GM10847 (cell line): Measurements from ENCODE around the gene PAGE5.

Source experiments
- POLR2A ChIP-seq: IDR thresholded peaks from 2 replicates; pipeline ENCODE4 v1.6.1; 2011; ENCODE audit not compliant: insufficient read length; ENCODE audit errors: extremely low read depth

PAGE5 gene

GRCh38 chrX:55220119-55220794, at the start of gene PAGE5:
PAGE5 (plus strand) TSS chrX:55220346; CDS start chrX:55221383, 1,037 bp downstream.
- TF ChIP-seq POLR2A = no peak

GRCh38 chrX:55187281-55187680, 32.9 kb upstream of the PAGE5 start:
- TF ChIP-seq POLR2A = no peak

- TF ChIP-seq POLR2A = no peak
Measured at GRCh38 chrX:55196688-55197087, 23.5 kb upstream of the PAGE5 start.

DNA sequence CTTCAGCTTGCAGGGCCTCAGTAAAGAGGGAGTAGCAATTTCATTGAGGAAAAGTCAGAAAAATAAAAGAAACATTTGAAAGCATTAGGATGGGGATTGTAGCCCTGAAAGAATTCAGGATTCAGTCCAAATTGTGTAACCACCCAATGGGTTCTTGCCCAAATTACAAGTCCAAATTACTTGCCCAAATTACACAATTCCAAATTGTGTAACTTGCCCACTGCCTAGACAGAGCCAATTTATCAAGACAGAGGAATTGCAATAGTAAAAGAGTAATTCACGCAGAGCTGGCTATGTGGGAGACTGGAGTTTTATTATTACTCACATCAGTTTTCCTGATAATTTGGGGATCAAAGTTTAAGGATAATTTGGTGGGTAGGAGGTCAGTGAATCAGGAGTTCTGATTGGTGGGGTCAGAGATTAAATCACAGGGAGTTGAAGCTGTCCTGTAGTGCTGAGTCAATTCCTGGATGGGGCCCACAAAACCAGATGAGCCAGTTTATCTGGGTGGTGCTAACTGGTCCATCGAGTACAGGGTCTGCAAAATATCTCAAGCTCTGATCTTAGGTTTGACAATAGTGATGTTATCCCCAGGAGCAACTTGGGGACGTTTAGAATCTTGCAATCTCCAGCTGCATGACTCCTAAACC, 18.1 kb upstream of the PAGE5 start:
- TF ChIP-seq POLR2A = no peak

GRCh38 chrX:55206162-55206941, 13.8 kb upstream of the PAGE5 start:
- no peak for TF ChIP-seq POLR2A

DNA sequence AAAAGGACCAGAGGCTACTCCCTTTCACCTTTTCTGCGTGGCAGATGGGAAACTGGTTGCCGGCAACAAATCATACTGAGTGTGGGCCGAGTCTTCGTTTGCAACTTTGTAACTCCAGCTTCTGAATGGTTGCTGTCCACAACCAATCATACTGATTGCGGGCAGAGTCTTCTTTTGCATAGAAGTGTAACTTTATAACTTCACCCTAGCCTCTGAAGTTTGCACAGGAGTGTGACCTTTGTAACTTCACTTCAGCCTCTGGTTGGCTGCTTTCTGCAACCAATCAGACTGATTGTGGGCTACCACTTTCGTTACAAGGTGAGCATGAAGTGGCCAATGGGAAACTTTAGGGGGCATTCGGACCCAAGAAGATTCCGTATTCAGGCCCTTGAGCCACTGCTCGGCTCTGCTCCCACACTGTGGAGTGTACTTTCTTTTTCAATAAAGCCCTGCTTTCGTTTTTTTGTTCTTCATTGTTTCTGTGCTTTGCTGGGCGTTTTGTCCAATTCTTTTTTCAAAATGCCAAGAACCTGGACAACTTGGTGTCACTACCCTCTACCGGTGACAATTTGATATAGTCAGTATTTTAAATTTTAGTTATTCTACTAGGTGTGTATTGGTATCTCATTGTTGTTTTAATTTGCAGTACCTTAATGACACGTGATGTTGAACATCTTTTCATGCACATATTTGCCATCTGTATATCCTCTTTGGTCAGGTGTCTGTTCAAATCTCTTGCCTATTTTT, 9.0 kb upstream of the PAGE5 start:
- TF ChIP-seq POLR2A = no peak

- TF ChIP-seq POLR2A = no peak
Measured at GRCh38 chrX:55213381-55213780, 6.8 kb upstream of the PAGE5 start.

DNA sequence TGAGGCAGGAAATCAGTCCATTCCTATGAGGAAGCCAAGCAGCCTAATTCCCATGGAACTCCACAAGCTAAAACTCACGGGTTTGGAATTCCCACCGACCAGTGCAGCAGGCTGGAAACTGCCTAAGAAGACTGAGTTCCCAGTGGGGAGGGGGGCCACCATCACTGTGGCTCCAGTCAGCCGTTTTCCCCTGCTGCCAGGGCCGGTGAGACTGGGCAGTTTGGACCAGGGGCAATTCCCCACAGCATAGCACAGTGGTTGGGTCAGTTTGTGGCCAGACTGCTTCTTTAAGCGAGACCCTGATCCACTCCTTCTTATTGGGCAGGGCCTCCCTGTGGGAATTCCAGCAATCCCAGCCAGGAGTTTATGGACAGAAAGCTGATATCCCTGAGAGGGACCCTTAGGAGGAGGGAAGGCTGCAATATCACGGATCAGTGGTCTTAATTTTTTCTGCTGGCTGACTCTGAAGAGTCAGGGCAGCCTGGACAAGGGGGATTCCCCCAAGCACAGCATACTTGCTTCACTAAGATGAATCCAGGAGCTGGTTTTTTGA, 20.7 kb downstream of the PAGE5 start:
- TF ChIP-seq POLR2A = no peak

DNA sequence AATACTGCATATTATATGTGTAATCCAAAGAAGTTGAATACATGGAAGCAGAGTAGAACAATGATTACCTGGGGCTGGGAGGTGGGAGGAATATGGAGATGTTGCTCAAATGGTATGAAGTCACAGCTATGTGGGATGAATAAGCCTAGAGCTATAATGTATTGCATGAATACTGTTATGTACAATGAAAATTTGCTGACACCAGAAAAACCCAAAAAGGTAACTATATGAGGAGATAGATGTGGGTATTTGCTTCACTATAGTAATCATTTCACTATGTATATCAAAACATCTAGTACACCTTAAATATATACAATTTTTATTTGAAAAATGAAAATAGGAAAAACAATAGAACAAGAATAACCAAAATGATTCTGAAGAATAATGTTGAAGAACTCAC, 33.4 kb downstream of the PAGE5 start:
- TF ChIP-seq POLR2A = no peak

DNA sequence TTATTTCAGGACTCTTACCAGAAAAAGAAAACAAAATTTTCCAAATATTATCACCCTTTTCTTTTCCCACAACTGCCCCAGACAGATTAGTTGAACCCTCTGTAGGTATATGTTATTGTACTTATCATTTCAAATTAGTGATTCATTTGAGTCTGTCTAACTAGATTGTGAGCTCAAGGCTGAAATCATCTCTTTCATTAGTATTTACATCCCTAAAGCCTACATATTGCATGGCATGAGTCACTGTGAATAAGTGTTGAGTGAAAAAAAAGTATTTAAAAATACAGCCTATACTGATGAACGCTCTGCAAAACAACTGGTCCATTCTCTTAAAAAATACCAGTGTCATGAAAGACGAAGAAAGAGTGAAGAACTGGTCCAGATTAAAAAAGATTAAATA, 40.7 kb downstream of the PAGE5 start:
- no peak for TF ChIP-seq POLR2A

GRCh38 chrX:55264816-55265215, 44.7 kb downstream of the PAGE5 start, which contains the start of gene PAGE3:
PAGE3 (minus strand) TSS chrX:55264916; CDS start chrX:55263903, 1,013 bp downstream.
- no peak for TF ChIP-seq POLR2A
